ENCODE measurements around the gene APOL4. TPM values are rescaled to one million over a fixed set of nuclear protein-coding genes. Genes with fewer than 3 reads are reported as not detected.
"Not testable (repeated sequence)": the region's sequence is repeated elsewhere in the genome, so short reads cannot be mapped to it uniquely, and the experiment has no call there.

The APOL4 gene
- total and polyA plus RNA-seq, 3 donors from 2014 or later: 0.55 to 4.3 (median 4.3) TPM

DNA sequence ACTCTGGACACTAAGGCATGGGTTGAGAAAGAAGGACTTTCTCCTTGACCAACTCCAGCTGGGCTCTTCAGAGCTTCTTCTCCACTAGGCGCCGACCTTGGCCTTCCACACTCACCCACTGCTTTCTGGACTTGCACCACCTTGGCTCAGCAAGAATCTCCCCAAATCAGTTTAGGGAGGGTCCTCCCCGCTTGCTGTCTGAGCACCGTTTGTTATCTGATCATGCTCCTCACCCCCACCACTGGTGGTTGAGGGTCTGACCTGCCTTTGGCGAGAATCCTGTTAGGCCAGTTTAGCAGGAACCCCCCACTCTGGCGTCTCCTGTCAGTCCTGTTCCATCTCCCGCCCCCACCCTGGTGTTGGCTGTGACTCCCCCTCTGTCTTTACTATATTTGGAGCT is 27.3 kb upstream of the APOL4 start:
- 66 to 85% methylated on average over 7 of the region's 7 CpGs for WGBS, 2 donors
- no peak for DNase-seq
- no peak overlapping the region for H3K4me3 ChIP-seq
- TF ChIP-seq CTCF (IDR thresholded peaks at IDR 0.05) (no peak), POLR2A (IDR thresholded peaks at IDR 0.05) (no peak)
- no peaks in the 10 kb centered on the region for H3K27me3 ChIP-seq
- intact Hi-C loops (cut with DNase I; ENCODE audit: low total_unique reads): no loop called here
- H3K36me3 ChIP-seq (ENCODE audit: low read depth, missing control alignments): no peaks in the 10 kb centered on the region
- no peaks in the 10 kb centered on the region for H3K9me3 ChIP-seq
- H3K4me1 ChIP-seq: no peaks in the 10 kb centered on the region
- no peak overlapping the region for H3K27ac ChIP-seq

DNA sequence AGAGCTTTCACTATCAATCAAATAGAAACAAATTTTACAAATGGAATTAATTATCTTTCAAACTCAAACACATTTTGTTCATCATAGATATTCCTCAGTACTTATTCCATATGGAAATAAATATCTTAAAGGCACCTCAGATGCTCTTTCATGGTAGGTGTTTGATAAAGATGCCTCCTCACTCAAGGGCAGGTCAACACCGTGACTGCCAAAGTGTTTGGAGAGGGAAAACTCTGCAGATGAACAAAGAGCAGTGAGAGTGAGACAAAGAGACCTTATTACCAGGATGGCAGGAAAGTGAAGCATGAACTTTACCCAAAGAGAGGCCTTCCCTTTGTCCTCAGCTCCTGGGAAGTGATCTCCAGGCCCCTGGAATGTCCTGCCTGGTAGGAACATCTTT is 26.8 kb upstream of the APOL4 start:
- H3K27me3 ChIP-seq; H3K4me3 ChIP-seq; H3K27ac ChIP-seq; H3K36me3 ChIP-seq (ENCODE audit: low read depth, missing control alignments); intact Hi-C loops (cut with DNase I; ENCODE audit: low total_unique reads); DNase-seq; H3K9me3 ChIP-seq; H3K4me1 ChIP-seq: not testable (repeated sequence)
- 63 to 77% methylated on average over 1 of the region's 1 CpG for WGBS, 2 donors

DNA sequence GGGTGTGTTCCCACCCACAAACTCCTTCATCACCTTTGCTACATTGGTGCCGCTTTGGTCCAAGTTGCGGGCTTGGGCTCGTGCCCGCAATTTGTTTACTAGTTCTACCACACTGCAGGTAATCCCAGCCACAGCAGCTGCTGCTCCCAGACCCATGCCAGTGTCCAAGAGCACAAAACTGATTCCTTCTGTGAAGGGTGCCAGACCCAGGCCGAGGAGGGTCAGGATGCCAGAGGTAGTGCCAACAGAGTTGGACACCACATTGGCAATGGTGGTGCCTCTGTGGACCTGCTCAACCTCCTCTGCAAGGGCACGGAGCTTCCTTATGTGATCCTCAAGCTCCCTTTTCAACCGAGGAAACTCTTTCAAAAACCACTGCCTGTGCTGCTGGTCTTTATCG is 26.2 kb upstream of the APOL4 start:
- intact Hi-C loops (cut with DNase I; ENCODE audit: low total_unique reads): no loop called here

GRCh38 chr22:36227396-36227795 is 25.8 kb upstream of the APOL4 start:
- TF ChIP-seq POLR2A (IDR thresholded peaks at IDR 0.05): no peak
- TF ChIP-seq CTCF (IDR thresholded peaks at IDR 0.05): no peak
- H3K9me3 ChIP-seq: no peaks in the 10 kb centered on the region
- no peak for DNase-seq
- H3K27me3 ChIP-seq: no peaks in the 10 kb centered on the region
- 95% methylated on average over 9 of the region's 9 CpGs for WGBS, 2 donors
- H3K4me3 ChIP-seq: no peak overlapping the region
- intact Hi-C loops (cut with DNase I; ENCODE audit: low total_unique reads): no loop called here
- H3K4me1 ChIP-seq: no peaks in the 10 kb centered on the region
- no peak overlapping the region for H3K27ac ChIP-seq
- no peaks in the 10 kb centered on the region for H3K36me3 ChIP-seq (ENCODE audit: low read depth, missing control alignments)

More for the DNA sequence above, 26.2 kb upstream of the APOL4 start:
- no peaks in the 10 kb centered on the region for H3K27me3 ChIP-seq
- H3K4me3 ChIP-seq: no peak overlapping the region
- H3K9me3 ChIP-seq: no peaks in the 10 kb centered on the region
- no peaks in the 10 kb centered on the region for H3K4me1 ChIP-seq
- no peak overlapping the region for H3K27ac ChIP-seq
- no peaks in the 10 kb centered on the region for H3K36me3 ChIP-seq (ENCODE audit: low read depth, missing control alignments)
- TF ChIP-seq POLR2A (IDR thresholded peaks at IDR 0.05) (no peak), CTCF (IDR thresholded peaks at IDR 0.05) (no peak)
- no peak for DNase-seq
- 87 to 88% methylated on average over 7 to 8 of the region's 8 CpGs for WGBS, 2 donors

GRCh38 chr22:36226189-36226588 is 24.6 kb upstream of the APOL4 start:
- Histone ChIP-seq H3K27me3 (no peaks in the 10 kb centered on the region), H3K4me3 (no peak overlapping the region), H3K36me3 (ENCODE audit: low read depth, missing control alignments) (no peaks in the 10 kb centered on the region), H3K9me3 (no peaks in the 10 kb centered on the region), H3K4me1 (no peaks in the 10 kb centered on the region), H3K27ac (no peak overlapping the region)
- 93 to 96% methylated on average over 5 of the region's 5 CpGs for WGBS, 2 donors
- DNase-seq: no peak
- intact Hi-C loops (cut with DNase I; ENCODE audit: low total_unique reads): no loop called here
- TF ChIP-seq POLR2A (IDR thresholded peaks at IDR 0.05) (no peak), CTCF (IDR thresholded peaks at IDR 0.05) (no peak)

Data from testis (tissue), 3 donors.